ENCODE data around the gene MTUS2. TPM values are rescaled to one million over a fixed set of nuclear protein-coding genes. Genes with fewer than 3 reads are reported as not detected.

MTUS2 gene
- total and polyA plus RNA-seq, 5 donors from 2014 or later: 0.02 to 0.03 (median 0.03) TPM; not detected in 2

- DNase-seq: no peak
- Histone ChIP-seq H3K9me3 (ENCODE audit: control insufficient read depth in 2 of 2, low read length in 2 of 2) (no peaks in the 10 kb centered on the region), H3K27me3 (ENCODE audit: control insufficient read depth, insufficient read depth, low read length) (peaks cover 1% of the 10 kb centered on the region), H3K4me1 (ENCODE audit: control insufficient read depth, insufficient read depth, low read length, poor library complexity, severe bottlenecking) (no peaks in the 10 kb centered on the region), H3K4me3 (ENCODE audit: low read depth, low read length) (no peak overlapping the region), H3K27ac (ENCODE audit: insufficient read depth, low read length, poor library complexity, severe bottlenecking) (no peak overlapping the region), H3K36me3 (ENCODE audit: control insufficient read depth, insufficient read depth, low read length) (no peaks in the 10 kb centered on the region)
- Mint-ChIP-seq H3K4me1 (no peaks in the 10 kb centered on the region), H3K9me3 (peaks cover 0 to 2% (median 1%) of the 10 kb centered on the region in 7 donors), H3K4me3 (no peak overlapping the region), H3K27ac (no peak overlapping the region), H3K27me3 (no peaks in the 10 kb centered on the region), H3K36me3 (no peaks in the 10 kb centered on the region)
- no peak for ATAC-seq (ENCODE audit: low read depth in 2 of 2)
Observed at GRCh38 chr13:29159871-29160270, 339.7 kb downstream of the MTUS2 start.

GRCh38 chr13:29160862-29161261 lies 340.7 kb downstream of the MTUS2 start:
- Histone ChIP-seq H3K36me3 (ENCODE audit: control insufficient read depth, insufficient read depth, low read length) (no peaks in the 10 kb centered on the region), H3K4me1 (ENCODE audit: control insufficient read depth, insufficient read depth, low read length, poor library complexity, severe bottlenecking) (no peaks in the 10 kb centered on the region), H3K9me3 (ENCODE audit: control insufficient read depth in 2 of 2, low read length in 2 of 2) (no peaks in the 10 kb centered on the region), H3K27ac (ENCODE audit: insufficient read depth, low read length, poor library complexity, severe bottlenecking) (no peak overlapping the region), H3K4me3 (ENCODE audit: low read depth, low read length) (no peak overlapping the region), H3K27me3 (ENCODE audit: control insufficient read depth, insufficient read depth, low read length) (peaks cover 1% of the 10 kb centered on the region)
- Mint-ChIP-seq H3K4me3 (no peak overlapping the region), H3K4me1 (no peaks in the 10 kb centered on the region), H3K36me3 (no peaks in the 10 kb centered on the region), H3K9me3 (peaks cover 0 to 3% (median 1%) of the 10 kb centered on the region in 7 donors), H3K27me3 (no peaks in the 10 kb centered on the region), H3K27ac (no peak overlapping the region)
- DNase-seq: no peak
- ATAC-seq (ENCODE audit: low read depth in 2 of 2): no peak

DNA sequence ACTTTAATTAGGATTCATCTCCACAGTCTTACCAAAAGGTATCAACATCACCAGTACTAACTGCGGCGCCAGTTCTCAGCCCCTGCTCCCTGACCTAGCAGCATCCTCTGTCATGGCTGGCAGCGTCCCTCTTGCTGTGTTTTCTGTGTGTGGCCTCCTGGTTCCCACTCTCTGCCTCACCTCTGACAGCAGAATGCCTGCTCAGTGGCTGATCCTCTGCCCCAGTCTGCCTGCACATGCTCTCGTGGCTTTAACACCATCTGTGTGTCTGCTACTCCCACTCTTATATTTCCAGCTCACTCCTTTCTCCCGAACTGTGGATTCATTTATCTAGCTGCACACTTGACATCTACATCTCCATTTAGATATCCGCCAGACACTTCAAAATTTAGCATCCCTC lies 341.5 kb downstream of the MTUS2 start:
- Mint-ChIP-seq H3K36me3 (no peaks in the 10 kb centered on the region), H3K9me3 (peaks cover 0 to 3% (median 0%) of the 10 kb centered on the region in 7 donors), H3K4me1 (no peaks in the 10 kb centered on the region), H3K27me3 (no peaks in the 10 kb centered on the region), H3K4me3 (peak overlapping the region in 1 of 4 donors; percentile 5), H3K27ac (no peak overlapping the region)
- H3K27me3 ChIP-seq (ENCODE audit: control insufficient read depth, insufficient read depth, low read length): peaks cover 1% of the 10 kb centered on the region
- H3K27ac ChIP-seq (ENCODE audit: insufficient read depth, low read length, poor library complexity, severe bottlenecking): no peak overlapping the region
- H3K4me3 ChIP-seq (ENCODE audit: low read depth, low read length): no peak overlapping the region
- no peaks in the 10 kb centered on the region for H3K4me1 ChIP-seq (ENCODE audit: control insufficient read depth, insufficient read depth, low read length, poor library complexity, severe bottlenecking)
- ATAC-seq (ENCODE audit: low read depth in 2 of 2) (no peak), DNase-seq (no peak)
- H3K9me3 ChIP-seq (ENCODE audit: control insufficient read depth in 2 of 2, low read length in 2 of 2): no peaks in the 10 kb centered on the region
- no peaks in the 10 kb centered on the region for H3K36me3 ChIP-seq (ENCODE audit: control insufficient read depth, insufficient read depth, low read length)

GRCh38 chr13:29162638-29163235 lies 342.6 kb downstream of the MTUS2 start:
- Mint-ChIP-seq H3K27me3 (no peaks in the 10 kb centered on the region), H3K4me3 (no peak overlapping the region), H3K9me3 (peaks cover 0 to 3% (median 0%) of the 10 kb centered on the region in 7 donors), H3K27ac (no peak overlapping the region), H3K4me1 (no peaks in the 10 kb centered on the region), H3K36me3 (no peaks in the 10 kb centered on the region)
- Histone ChIP-seq H3K4me1 (ENCODE audit: control insufficient read depth, insufficient read depth, low read length, poor library complexity, severe bottlenecking) (no peaks in the 10 kb centered on the region), H3K9me3 (ENCODE audit: control insufficient read depth in 2 of 2, low read length in 2 of 2) (no peaks in the 10 kb centered on the region), H3K4me3 (ENCODE audit: low read depth, low read length) (no peak overlapping the region), H3K27ac (ENCODE audit: insufficient read depth, low read length, poor library complexity, severe bottlenecking) (no peak overlapping the region), H3K27me3 (ENCODE audit: control insufficient read depth, insufficient read depth, low read length) (peaks cover 1% of the 10 kb centered on the region), H3K36me3 (ENCODE audit: control insufficient read depth, insufficient read depth, low read length) (no peaks in the 10 kb centered on the region)
- no peak for DNase-seq
- no peak for ATAC-seq (ENCODE audit: low read depth in 2 of 2)

GRCh38 chr13:29164116-29164515 lies 344.0 kb downstream of the MTUS2 start:
- ATAC-seq (ENCODE audit: low read depth in 2 of 2) (no peak), DNase-seq (no peak)
- Mint-ChIP-seq H3K27me3 (peaks cover 5% of the 10 kb centered on the region), H3K4me3 (no peak overlapping the region), H3K27ac (no peak overlapping the region), H3K36me3 (no peaks in the 10 kb centered on the region), H3K9me3 (peaks cover 0 to 3% (median 0%) of the 10 kb centered on the region in 7 donors), H3K4me1 (no peaks in the 10 kb centered on the region)
- H3K36me3 ChIP-seq (ENCODE audit: control insufficient read depth, insufficient read depth, low read length): no peaks in the 10 kb centered on the region
- no peak overlapping the region for H3K27ac ChIP-seq (ENCODE audit: insufficient read depth, low read length, poor library complexity, severe bottlenecking)
- H3K27me3 ChIP-seq (ENCODE audit: control insufficient read depth, insufficient read depth, low read length): peaks cover 1% of the 10 kb centered on the region
- H3K9me3 ChIP-seq (ENCODE audit: control insufficient read depth in 2 of 2, low read length in 2 of 2): no peaks in the 10 kb centered on the region
- H3K4me1 ChIP-seq (ENCODE audit: control insufficient read depth, insufficient read depth, low read length, poor library complexity, severe bottlenecking): no peaks in the 10 kb centered on the region
- H3K4me3 ChIP-seq (ENCODE audit: low read depth, low read length): no peak overlapping the region

DNA sequence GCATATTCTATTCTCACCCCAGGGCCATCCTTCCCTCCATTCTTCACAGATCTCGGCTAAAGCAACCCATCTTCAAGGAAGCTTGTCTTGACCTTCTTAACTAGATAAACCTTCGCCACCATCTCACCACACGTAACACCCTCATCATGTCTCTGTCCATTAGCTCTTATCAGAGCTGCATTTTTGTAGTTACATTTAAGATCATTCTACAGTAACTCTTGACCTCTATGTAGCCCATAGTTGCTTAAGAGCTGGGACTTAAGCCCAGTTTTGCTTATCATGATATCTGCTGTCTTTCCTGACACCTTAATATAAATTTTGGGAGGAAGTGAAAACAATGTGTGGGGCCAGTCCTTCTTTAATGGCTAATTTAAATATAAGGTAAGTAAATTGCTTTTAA lies 345.1 kb downstream of the MTUS2 start:
- ATAC-seq (ENCODE audit: low read depth in 2 of 2) (no peak), DNase-seq (no peak)
- no peak overlapping the region for H3K4me3 ChIP-seq (ENCODE audit: low read depth, low read length)
- H3K27me3 ChIP-seq (ENCODE audit: control insufficient read depth, insufficient read depth, low read length): peaks cover 1% of the 10 kb centered on the region
- no peak overlapping the region for H3K27ac ChIP-seq (ENCODE audit: insufficient read depth, low read length, poor library complexity, severe bottlenecking)
- Mint-ChIP-seq H3K4me1 (no peaks in the 10 kb centered on the region), H3K9me3 (peaks cover 0 to 4% (median 2%) of the 10 kb centered on the region in 7 donors), H3K27ac (no peak overlapping the region), H3K27me3 (peaks cover 5% of the 10 kb centered on the region), H3K4me3 (no peak overlapping the region), H3K36me3 (no peaks in the 10 kb centered on the region)
- H3K4me1 ChIP-seq (ENCODE audit: control insufficient read depth, insufficient read depth, low read length, poor library complexity, severe bottlenecking): no peaks in the 10 kb centered on the region
- no peaks in the 10 kb centered on the region for H3K36me3 ChIP-seq (ENCODE audit: control insufficient read depth, insufficient read depth, low read length)
- no peaks in the 10 kb centered on the region for H3K9me3 ChIP-seq (ENCODE audit: control insufficient read depth in 2 of 2, low read length in 2 of 2)

- no peak overlapping the region for H3K27ac ChIP-seq (ENCODE audit: insufficient read depth, low read length, poor library complexity, severe bottlenecking)
- H3K27me3 ChIP-seq (ENCODE audit: control insufficient read depth, insufficient read depth, low read length): peaks cover 1% of the 10 kb centered on the region
- Mint-ChIP-seq H3K27me3 (peaks cover 5% of the 10 kb centered on the region), H3K27ac (no peak overlapping the region), H3K9me3 (peaks cover 0 to 5% (median 2%) of the 10 kb centered on the region in 7 donors), H3K36me3 (no peaks in the 10 kb centered on the region), H3K4me1 (no peaks in the 10 kb centered on the region), H3K4me3 (no peak overlapping the region)
- H3K4me1 ChIP-seq (ENCODE audit: control insufficient read depth, insufficient read depth, low read length, poor library complexity, severe bottlenecking): no peaks in the 10 kb centered on the region
- H3K4me3 ChIP-seq (ENCODE audit: low read depth, low read length): no peak overlapping the region
- ATAC-seq (ENCODE audit: low read depth in 2 of 2): no peak
- H3K36me3 ChIP-seq (ENCODE audit: control insufficient read depth, insufficient read depth, low read length): no peaks in the 10 kb centered on the region
- DNase-seq: no peak
- no peaks in the 10 kb centered on the region for H3K9me3 ChIP-seq (ENCODE audit: control insufficient read depth in 2 of 2, low read length in 2 of 2)
Observed at GRCh38 chr13:29165840-29166239, 345.7 kb downstream of the MTUS2 start.

DNA sequence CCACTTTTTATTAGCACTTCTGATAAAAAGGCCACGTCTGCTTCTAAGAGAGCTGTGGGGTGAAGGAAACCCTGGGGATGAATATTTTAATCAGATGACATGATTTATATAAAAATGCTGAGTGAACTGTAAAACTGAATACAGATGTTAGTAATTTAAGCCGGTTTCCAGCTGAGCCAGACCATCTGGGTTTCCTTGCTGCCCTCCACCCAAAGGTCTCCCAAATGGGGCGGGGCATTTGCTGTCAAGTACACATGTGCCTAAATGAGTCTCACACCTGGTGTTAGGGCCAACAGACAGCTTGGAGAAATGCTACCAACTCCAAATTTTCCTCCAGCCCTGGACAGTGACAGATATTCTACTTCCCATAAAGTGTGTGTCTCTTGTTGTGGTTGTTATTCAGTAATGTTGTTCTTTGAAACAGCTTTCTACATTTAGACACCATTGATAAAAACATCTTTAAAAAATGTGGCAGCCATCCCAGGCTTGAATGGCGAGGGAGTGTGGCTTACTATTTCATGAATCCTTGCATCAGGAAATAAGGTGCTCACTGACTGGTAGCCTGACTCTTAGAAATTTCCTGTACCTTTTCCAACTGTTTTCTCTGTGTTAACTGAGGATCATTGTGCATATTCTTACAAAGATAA lies 350.4 kb downstream of the MTUS2 start:
- H3K27ac Mint-ChIP-seq: no peak overlapping the region

More for the DNA sequence above, 350.4 kb downstream of the MTUS2 start:
- peaks cover 9% of the 10 kb centered on the region for H3K27me3 Mint-ChIP-seq
- H3K4me1 Mint-ChIP-seq: no peaks in the 10 kb centered on the region
- H3K27me3 ChIP-seq (ENCODE audit: control insufficient read depth, insufficient read depth, low read length): peaks cover 3% of the 10 kb centered on the region
- H3K4me3 ChIP-seq (ENCODE audit: low read depth, low read length): no peak overlapping the region
- no peak overlapping the region for H3K4me3 Mint-ChIP-seq
- no peaks in the 10 kb centered on the region for H3K36me3 Mint-ChIP-seq
- no peaks in the 10 kb centered on the region for H3K4me1 ChIP-seq (ENCODE audit: control insufficient read depth, insufficient read depth, low read length, poor library complexity, severe bottlenecking)
- H3K36me3 ChIP-seq (ENCODE audit: control insufficient read depth, insufficient read depth, low read length): no peaks in the 10 kb centered on the region
- H3K27ac ChIP-seq (ENCODE audit: insufficient read depth, low read length, poor library complexity, severe bottlenecking): no peak overlapping the region
- ATAC-seq (ENCODE audit: low read depth in 2 of 2) (no peak), DNase-seq (no peak)
- peaks cover 0 to 5% (median 0%) of the 10 kb centered on the region in 7 donors for H3K9me3 Mint-ChIP-seq
- H3K9me3 ChIP-seq (ENCODE audit: control insufficient read depth in 2 of 2, low read length in 2 of 2): no peaks in the 10 kb centered on the region
